NCI-H748 (cell line): ENCODE measurements around the gene KLF8.
"Not testable (repeated sequence)": the region's sequence is repeated elsewhere in the genome, so short reads cannot be mapped to it uniquely, and the experiment has no call there.

Experiments used
- DNase-seq: peaks from one replicate; lab custom pipeline; 2025; ENCODE audit not compliant: unreplicated experiment; lab: John Stamatoyannopoulos, UW

Gene KLF8

GRCh38 chrX:56232221-56233082 is at the start of gene KLF8:
Gene KLF8 (plus strand): TSS chrX:56232356. CDS start chrX:56233335, 979 bp downstream.
- peak; percentile 35 for DNase-seq

GRCh38 chrX:56206945-56207344 is 25.2 kb upstream of the KLF8 start:
- not testable (repeated sequence) for DNase-seq

- DNase-seq = no peak
Observed at GRCh38 chrX:56211701-56212100, 20.5 kb upstream of the KLF8 start.

DNA sequence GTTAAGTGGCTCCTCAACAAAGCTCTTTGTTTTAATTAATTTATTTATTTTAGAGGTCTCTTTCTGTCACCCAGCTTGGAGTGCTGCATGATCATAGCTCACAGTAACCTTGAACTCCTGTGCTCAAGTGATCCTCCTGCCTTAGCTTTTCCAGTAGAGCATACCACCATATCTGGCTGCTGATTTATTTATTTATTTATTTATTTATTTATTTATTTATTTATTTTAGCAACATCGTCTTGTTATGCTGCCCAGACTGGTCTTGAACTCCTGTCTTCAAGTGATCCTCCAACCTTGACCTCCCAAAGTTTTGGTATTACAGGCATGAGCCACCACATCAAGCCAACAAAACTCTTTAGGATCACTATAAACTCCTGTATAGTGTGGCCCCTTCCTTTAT is 15.8 kb upstream of the KLF8 start:
- DNase-seq = no peak

DNA sequence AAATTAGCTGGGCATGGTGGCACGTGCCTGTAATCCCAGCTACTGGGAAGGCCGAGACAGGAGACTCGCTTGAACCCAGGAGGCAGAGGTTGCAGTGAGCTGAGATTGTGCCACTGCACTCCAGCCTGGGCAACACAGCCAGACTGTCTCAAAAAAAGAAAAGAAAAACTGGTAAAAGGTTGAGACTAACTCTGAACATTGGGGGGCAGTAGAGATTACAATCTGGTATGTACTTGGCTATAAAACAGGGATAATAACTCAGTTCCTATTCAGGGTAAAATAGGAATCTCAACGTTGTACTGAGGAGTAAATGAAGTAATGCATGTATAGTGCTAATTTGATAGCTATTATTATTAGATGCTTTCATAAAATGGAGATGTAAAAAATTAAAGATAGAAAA is 12.5 kb upstream of the KLF8 start:
- peak; percentile 27 for DNase-seq

- DNase-seq = no peak
Observed at GRCh38 chrX:56221101-56221500, 11.1 kb upstream of the KLF8 start.

DNA sequence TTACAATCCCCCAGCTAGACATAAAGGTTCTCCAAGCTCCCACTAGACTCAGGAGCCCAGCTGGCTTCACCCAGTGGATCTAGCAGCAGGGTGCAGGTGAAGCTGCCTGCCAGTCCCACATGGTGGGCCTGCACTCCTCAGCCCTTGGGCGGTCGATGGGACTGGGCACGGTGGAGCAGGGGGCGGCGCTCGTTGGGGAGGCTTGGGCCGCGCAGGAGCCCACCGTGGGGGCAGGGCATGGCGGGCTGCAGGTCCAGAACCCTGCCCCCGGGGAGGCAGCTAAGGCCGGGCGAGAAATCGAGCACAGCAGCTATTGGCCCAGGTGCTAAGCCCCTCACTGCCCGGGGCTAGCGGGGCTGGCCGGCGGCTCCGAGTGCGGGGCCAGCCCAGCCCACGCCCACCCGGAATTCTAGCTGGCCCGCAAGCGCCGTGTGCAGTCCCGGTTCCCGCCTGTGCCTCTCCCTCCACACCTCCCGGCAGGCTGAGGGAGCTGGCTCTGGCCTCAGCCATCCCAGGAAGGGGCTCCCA is 9.6 kb upstream of the KLF8 start:
- no peak for DNase-seq

- no peak for DNase-seq
Observed at GRCh38 chrX:56226980-56227379, 5.2 kb upstream of the KLF8 start.

DNA sequence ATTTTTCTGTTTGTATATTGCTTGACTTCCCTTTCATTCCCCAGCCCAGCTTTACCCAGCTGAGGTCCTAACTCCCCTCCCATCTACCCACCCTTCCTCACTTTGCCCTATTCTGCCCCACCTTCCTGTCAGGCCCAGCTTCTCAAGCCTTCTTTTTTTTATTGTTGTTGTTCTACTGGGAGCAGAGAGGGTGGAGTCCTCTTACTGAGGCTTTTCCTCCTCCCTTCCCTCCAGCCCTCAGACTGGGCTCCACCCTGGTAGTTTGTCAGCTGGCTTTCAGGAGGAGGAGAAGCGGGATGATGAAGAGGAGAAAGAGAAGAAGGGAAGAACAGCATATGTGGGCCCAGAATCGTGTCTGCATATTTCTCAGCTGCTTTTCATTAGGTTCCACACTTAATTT is 3.2 kb upstream of the KLF8 start:
- peak; percentile 2 for DNase-seq

DNA sequence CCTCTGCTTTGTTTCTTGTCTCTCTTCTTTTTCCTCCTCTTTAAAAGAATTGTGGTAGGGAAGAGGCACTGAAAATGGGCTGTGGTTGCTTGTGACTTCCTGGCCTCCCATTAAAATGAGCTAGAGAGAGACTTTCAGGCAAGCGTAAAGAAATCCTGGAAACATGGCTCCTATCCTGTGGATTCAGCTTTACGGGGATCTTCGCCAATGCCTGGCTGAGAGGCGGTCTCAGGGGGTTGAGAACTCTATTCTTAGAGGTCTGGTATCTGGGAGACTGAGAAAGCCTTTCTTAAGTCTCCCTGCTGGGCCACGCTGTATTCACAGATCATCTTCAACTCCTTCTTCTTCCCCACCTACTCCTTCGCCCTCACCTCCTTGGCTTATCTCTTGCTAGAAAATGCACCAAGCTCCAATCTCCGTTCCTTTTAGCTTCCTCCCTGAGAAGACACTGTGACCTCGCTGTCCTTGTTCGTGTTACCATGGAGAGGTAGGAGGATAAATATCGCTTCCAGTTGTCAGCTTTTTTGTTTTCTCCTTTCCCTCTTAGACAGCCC is 542 bp upstream of the KLF8 start:
- peak; percentile 15 for DNase-seq

GRCh38 chrX:56233100-56233499 is 944 bp downstream of the KLF8 start:
- no peak for DNase-seq

GRCh38 chrX:56233682-56234081 is 1.5 kb downstream of the KLF8 start:
- no peak for DNase-seq

DNA sequence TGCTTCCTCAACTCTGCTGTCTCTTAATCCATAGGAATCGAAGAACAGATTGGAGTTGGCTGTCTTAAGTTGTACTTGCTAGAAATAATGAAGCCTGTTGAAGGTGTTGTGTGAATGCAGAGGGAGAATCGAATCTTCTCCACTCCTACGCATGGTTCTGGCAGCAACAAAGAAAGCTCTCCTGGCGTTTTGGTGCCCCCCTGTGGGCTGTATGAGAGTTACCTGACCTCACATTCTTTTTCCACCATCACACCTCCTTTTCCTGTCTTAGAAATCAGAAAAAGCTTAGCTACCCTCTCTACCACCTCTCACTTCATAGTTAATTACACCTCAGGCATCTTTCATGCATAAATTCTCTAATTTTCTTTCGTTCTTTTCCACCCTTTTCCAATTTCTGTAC is 16.3 kb downstream of the KLF8 start:
- DNase-seq = peak; percentile 55

DNA sequence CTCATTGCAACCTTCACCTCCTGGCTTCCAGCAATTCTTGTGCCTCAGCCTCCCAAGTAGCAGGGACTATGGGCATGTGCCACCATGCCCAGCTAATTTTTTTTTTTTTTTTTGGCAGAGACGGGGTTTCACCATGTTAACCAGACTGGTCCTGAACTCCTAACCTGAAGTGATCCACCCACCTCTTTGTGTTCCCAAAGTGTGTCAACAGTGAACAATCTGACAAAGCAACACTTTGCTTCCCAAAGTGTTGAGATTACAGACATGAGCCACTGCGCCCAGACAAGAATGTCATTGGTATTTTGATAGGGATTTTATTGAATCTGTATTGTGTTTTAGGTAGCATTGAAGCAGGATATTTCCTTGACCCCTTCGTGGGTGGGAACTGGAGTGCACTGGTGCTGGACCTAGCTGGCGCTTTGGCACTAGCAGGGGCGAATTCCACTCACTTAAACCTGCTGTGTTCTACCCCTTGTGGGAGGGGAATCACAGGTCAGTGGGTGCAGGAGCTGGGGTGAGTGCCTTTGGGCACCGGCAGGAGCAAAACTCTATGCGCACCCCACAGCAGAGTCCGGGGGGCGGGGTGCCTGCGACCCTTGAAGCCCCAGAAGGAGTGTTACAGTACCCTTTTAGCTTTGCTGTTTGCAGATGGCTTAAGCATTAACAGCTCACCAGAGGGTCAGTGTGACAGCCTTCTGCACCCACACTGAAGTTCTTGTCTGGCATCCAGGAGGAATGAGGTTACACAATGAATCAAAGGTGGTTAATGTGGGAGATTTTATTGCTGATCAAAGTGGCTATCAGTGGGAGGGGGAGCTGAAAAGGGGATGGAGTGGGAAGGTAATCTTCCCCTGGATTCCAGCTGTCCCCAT is 21.9 kb downstream of the KLF8 start:
- no peak for DNase-seq

GRCh38 chrX:56268888-56269287 is 36.7 kb downstream of the KLF8 start:
- no peak for DNase-seq

DNA sequence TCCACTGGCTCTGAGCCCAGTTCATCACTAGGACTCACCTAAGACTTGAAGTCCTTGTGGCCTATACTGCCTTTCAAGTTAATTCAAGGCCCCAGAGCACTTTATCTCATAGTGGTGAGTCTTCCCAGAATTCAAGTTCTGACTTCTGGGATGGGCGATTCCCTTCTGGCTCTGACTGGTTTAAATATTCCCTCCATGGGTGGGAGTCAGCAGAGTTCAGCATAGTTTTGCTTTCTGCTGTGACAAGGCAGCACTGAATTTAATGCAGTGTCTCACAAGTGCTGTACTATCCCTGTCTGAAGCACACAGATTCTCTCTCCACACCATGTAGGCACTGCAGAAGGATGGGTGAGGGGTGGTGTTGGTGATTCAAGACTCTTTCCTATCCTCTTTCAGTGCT is 46.5 kb downstream of the KLF8 start:
- no peak for DNase-seq

DNA sequence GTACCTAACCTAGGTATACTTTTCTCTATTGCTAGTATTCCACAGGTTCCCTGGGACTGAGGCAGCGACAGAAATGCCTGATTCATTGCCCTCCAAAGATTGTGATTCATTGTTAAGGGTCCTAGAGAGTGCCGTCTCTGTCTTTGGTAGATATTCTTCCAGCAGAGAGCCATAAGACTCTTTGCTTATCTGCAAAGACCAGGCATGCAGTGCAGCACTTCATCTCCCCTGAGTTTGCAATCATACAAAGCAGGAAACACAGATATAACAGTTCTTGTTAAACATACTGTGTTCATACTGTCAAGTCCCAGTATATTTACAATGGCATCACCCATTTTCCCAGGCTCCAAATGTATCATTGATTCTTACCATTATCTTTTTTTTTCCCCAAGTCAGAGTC is 47.7 kb downstream of the KLF8 start:
- DNase-seq = no peak

GRCh38 chrX:56281789-56282188 is 49.6 kb downstream of the KLF8 start:
- peak; percentile 24 for DNase-seq

- peak; percentile 64 for DNase-seq
Observed at GRCh38 chrX:56284269-56284668, 52.1 kb downstream of the KLF8 start.

DNA sequence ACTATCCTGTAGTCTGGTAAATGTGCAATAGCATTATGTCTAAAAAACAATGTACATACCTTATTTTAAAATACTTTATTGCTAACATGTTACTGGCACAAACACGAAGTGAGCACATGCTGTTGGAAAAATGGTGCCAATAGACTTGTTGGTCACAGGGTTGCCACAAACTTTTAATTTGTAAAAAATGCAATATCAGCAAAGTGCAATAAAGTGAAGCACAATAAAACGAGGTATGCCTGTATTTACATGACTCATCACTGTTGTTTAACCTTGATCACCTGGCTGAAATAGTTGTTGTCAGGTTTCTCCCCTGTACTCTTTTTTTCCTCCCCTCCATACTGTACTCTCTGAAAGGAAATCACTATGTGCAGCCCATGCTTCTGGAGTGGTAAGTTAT is 56.5 kb downstream of the KLF8 start:
- no peak for DNase-seq

GRCh38 chrX:56289449-56289848 is 57.3 kb downstream of the KLF8 start:
- no peak for DNase-seq
